Glutamatergic neuron (in vitro differentiated cells): ENCODE data around the gene INSYN1. TPM values are rescaled to one million over a fixed set of nuclear protein-coding genes. Genes with fewer than 3 reads are reported as not detected.
"Not testable (repeated sequence)": the region's sequence is repeated elsewhere in the genome, so short reads cannot be mapped to it uniquely, and the experiment has no call there.

Experiments used
- DNase-seq: peaks from one replicate; pipeline ENCODE4 v3.0.0; 2022
- H3K27ac Mint-ChIP-seq: one replicate; pipeline ENCODE4 v1.8.0; 2020; ENCODE audit warnings: mild to moderate bottlenecking, mixed read lengths, inconsistent platforms; ENCODE audit not compliant: unreplicated experiment
- H3K27me3 Mint-ChIP-seq: one replicate; pipeline ENCODE4 v1.8.0; 2020; ENCODE audit warnings: mild to moderate bottlenecking, moderate library complexity, mixed read lengths, inconsistent platforms; ENCODE audit not compliant: unreplicated experiment
- H3K36me3 Mint-ChIP-seq: one replicate; pipeline ENCODE4 v1.8.0; 2020; ENCODE audit warnings: mild to moderate bottlenecking, mixed read lengths, inconsistent platforms; ENCODE audit not compliant: unreplicated experiment
- H3K4me1 Mint-ChIP-seq: one replicate; pipeline ENCODE4 v1.8.0; 2020; ENCODE audit warnings: mild to moderate bottlenecking, low read depth, mixed read lengths, inconsistent platforms; ENCODE audit not compliant: unreplicated experiment
- H3K4me3 Mint-ChIP-seq: one replicate; pipeline ENCODE4 v1.8.0; 2020; ENCODE audit warnings: mild to moderate bottlenecking, mixed read lengths, inconsistent platforms; ENCODE audit not compliant: unreplicated experiment
- H3K9me3 Mint-ChIP-seq: one replicate; pipeline ENCODE4 v1.8.0; 2020; ENCODE audit warnings: mild to moderate bottlenecking, moderate library complexity, mixed read lengths, inconsistent platforms; ENCODE audit not compliant: unreplicated experiment
- CTCF ChIP-seq: fragments of 200-600 bp; sonication (generic); IDR thresholded peaks from one replicate; pipeline ENCODE4 v1.5.0; 2021; ENCODE audit not compliant: partially characterized antibody, unreplicated experiment
- total RNA-seq: library from RNA; stranded (reverse); fragmentation: NEBNext Ultra II Directional; extraction: Animal tissue kit (Norgen Biotek cat#: 25700); gene quantifications from one replicate; pipeline ENCODE4 v1.2.1, GENCODE V29; 2021; ENCODE audit not compliant: unreplicated experiment

The INSYN1 gene
- total RNA-seq, 1 donor from 2014 or later = 86.6 TPM

DNA sequence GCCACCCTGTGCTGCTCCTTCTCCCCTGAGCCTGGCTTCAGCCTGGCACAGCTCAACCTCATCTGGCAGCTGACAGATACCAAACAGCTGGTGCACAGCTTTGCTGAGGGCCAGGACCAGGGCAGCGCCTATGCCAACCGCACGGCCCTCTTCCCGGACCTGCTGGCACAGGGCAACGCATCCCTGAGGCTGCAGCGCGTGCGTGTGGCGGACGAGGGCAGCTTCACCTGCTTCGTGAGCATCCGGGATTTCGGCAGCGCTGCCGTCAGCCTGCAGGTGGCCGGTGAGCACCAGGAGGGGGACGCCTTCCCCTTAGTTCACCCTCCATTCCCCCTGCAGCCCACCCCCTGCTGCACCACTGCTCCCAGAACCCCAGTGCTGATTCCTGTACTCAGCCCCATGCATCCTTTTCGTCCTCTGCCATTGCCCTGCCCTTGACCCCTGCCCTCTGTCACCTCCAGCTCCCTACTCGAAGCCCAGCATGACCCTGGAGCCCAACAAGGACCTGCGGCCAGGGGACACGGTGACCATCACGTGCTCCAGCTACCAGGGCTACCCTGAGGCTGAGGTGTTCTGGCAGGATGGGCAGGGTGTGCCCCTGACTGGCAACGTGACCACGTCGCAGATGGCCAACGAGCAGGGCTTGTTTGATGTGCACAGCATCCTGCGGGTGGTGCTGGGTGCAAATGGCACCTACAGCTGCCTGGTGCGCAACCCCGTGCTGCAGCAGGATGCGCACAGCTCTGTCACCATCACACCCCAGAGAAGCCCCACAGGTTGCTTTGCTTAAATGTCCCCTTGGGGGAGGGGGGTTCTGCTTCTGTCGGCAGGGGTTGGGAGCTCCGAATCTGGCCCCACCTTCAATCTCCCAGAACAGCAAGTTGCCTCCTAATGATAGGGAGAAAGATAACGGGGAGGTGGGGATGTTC lies 50.6 kb downstream of the INSYN1 start:
- not testable (repeated sequence) for H3K9me3 Mint-ChIP-seq, H3K4me3 Mint-ChIP-seq, DNase-seq, H3K36me3 Mint-ChIP-seq, H3K27ac Mint-ChIP-seq
- TF ChIP-seq CTCF = peak; percentile 16
- Mint-ChIP-seq H3K4me1 (peaks cover 27% of the 10 kb centered on the region), H3K27me3 (peaks cover 11% of the 10 kb centered on the region)

- H3K27me3 Mint-ChIP-seq = peaks cover 12% of the 10 kb centered on the region
- no peaks in the 10 kb centered on the region for H3K36me3 Mint-ChIP-seq
- peak; percentile 78 for DNase-seq
- TF ChIP-seq CTCF = peak; percentile 89
- H3K4me1 Mint-ChIP-seq = peaks cover 47% of the 10 kb centered on the region
- H3K27ac Mint-ChIP-seq = peak overlapping the region; percentile 81
- H3K4me3 Mint-ChIP-seq = peak overlapping the region; percentile 36
- H3K9me3 Mint-ChIP-seq = peaks cover 5% of the 10 kb centered on the region
Observed at GRCh38 chr15:73700041-73700842, 52.9 kb downstream of the INSYN1 start.

DNA sequence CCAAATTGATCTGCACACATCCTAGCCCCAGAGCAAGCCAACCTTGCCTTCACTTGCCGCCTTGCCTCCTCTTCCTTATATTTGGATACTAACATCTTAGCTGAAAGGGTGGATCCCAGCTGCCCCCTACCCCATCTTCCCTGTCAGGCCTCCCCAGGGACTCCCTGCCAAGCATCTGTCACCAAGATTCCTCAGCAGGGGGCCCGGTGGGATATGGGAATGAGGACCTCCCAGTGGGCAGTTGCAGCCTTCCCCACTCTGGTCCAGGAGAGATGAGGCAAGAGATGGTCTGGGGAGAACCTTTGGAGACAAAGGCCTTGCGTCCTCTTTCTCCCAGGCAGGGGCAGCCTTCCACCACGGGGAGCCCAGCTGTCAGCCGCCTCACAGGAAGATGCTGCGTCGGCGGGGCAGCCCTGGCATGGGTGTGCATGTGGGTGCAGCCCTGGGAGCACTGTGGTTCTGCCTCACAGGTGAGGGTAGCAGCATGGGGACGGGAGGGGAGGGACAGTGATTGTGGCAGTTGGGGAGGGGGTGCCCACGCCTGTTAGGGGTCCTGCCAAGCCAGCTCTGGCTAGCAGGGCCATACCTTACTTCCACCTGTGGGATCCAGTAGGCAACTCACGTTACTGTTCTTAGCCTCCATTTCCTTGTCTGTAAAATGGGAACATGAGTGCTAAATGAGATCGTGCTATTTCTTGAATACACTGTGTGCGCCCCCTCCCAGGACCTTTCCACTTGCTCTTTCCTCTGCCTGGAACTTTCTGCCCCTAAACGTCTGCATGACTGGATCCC lies 53.7 kb downstream of the INSYN1 start:
- H3K27me3 Mint-ChIP-seq = peaks cover 9% of the 10 kb centered on the region
- peak overlapping the region; percentile 36 for H3K4me3 Mint-ChIP-seq
- peak; percentile 48 for DNase-seq
- peaks cover 47% of the 10 kb centered on the region for H3K4me1 Mint-ChIP-seq
- TF ChIP-seq CTCF = no peak
- H3K36me3 Mint-ChIP-seq = no peaks in the 10 kb centered on the region
- H3K9me3 Mint-ChIP-seq = peaks cover 5% of the 10 kb centered on the region
- peak overlapping the region; percentile 81 for H3K27ac Mint-ChIP-seq

DNA sequence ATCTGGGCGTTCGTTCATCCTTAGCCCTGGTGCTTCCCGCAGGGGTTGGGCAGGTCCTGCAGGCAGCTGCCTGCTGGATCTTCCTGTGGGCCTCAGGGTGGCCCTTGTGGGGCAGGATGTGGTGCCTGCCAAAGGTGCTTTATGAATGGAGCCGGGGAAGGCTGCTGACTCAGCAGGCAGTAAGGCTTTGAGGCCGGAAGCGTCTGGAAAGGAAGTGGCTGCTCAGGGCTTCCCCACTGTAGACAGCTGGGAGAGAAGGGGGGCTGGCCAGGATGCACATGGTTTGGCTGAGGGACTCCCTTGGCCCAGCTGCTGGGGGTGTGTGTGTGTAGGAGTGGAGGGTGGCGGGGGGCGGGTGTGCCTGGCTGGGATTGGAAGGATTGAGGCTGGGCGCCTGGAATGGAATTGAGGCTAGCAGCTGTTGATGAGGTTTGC lies 56.1 kb downstream of the INSYN1 start:
- H3K4me1 Mint-ChIP-seq = peaks cover 61% of the 10 kb centered on the region
- peak; percentile 62 for DNase-seq
- H3K4me3 Mint-ChIP-seq = peak overlapping the region; percentile 35

More for the DNA sequence above, 56.1 kb downstream of the INSYN1 start:
- Mint-ChIP-seq H3K27me3 (peaks cover 9% of the 10 kb centered on the region), H3K27ac (peak overlapping the region; percentile 88), H3K9me3 (peaks cover 3% of the 10 kb centered on the region), H3K36me3 (no peaks in the 10 kb centered on the region)
- no peak for TF ChIP-seq CTCF
